Activated effector memory CD4-positive, alpha-beta T cell treated with anti-CD3 and anti-CD28 coated beads, Interleukin-2, amount 50 U/mL, for 16 hours (primary cell): ENCODE measurements around the gene RILPL1.
"Not testable (repeated sequence)": the region's sequence is repeated elsewhere in the genome, so short reads cannot be mapped to it uniquely, and the experiment has no call there.

Experiments
- DNase-seq: peaks from one replicate; pipeline ENCODE4 v3.0.0-alpha.2; 2020

RILPL1 gene

DNA sequence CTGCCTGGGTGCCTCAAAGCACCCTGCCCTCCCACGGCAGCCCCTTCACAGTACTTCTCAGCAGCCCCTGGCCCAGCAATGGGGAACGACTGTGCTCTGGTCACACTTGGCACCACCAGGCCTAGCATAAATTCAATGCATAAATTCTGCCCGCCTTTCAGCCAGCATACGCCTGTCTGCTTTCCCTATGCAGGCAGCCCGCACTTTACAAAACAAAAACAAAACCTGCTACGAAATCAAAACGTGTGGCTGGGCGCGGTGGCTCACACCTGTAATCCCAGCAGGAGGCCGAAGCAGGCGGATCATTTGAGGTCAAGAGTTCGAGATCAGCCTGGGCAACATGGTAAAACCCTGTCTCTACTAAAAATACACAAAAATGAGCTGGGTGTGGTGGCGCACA is 42.0 kb downstream of the RILPL1 start:
- no peak for DNase-seq

DNA sequence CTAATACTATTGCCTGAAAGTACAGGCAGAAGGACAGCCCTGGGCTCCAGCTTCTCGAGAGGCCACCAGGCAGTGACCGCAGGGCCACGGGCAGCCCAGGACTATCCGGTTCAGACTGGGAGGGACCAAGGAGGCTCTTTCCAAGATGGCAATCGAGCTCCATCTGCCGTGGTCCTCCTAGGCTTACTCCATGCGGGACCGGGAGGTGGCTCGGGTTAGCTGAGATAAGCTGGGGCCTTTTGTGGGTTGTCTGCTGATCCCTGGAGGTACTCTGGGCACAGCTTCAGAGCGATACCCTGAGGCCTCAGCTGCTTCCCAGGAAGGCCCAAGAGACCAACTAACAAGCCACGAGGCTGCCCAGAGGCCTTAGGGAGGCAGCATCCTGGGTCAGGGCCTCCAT is 42.5 kb downstream of the RILPL1 start:
- DNase-seq, result no peak

DNA sequence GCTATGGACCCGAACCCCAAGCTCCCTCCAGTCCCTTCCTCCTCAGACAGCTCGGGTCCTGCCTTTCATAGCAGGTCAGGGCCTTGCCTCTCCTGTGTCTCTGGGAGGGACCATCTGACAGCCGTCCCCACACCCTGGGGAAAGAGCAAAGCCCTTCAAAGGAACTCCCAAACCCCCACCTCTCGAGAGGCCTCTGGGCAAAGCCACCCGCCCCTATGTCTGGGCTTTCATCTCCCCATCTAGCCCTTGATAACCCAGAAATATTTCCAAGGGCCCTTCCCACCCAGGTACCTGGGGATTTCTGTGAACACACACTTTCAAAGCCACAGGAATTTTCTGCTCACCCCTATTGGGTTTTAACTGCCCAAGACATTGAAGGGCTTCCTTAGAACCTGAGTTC is 43.4 kb downstream of the RILPL1 start:
- no peak for DNase-seq

- DNase-seq, result no peak
Measured at GRCh38 chr12:123489580-123489979, 43.9 kb downstream of the RILPL1 start.

GRCh38 chr12:123488539-123489230 is 44.8 kb downstream of the RILPL1 start:
- no peak for DNase-seq

DNA sequence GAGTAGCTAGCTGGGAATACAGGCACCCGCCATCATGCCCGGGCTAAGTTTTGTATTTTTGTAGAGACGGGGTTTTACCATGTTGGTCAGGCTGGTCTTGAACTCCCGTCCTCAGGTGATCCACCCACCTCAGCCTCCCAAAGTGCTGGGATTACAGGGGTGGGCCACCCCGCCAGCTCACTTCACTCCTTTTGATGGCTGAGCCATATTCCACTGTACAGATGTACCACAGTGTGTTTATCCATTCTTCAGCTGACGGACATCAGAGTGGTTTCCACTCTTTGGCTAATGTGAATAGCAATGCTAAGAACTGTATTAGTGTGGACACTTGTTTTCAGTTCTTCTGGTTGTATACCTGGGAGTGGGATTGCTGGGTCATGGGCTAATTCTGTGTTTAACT is 46.1 kb downstream of the RILPL1 start:
- no peak for DNase-seq

GRCh38 chr12:123485756-123486155 is 47.8 kb downstream of the RILPL1 start:
- DNase-seq, result no peak

GRCh38 chr12:123483602-123484248 is 49.8 kb downstream of the RILPL1 start:
- no peak for DNase-seq

DNA sequence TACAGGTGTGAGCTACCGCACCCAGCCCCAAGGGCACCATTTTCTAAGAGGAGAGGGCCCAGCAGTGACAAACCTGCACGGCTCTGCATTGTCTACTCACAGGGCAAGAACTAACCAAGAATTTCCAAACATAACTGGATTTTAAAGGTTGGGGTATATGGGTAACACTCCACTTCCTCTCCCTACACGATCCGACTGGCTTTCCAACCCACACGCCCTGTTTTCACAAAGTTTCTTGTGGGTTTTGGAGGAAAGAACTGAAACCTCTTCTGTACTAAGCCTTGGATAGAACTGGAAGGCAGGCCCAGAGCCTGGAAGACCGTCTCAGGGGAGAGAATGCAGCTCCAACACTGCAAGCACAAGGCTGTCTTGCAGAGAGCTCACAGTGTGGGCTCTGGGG is 50.6 kb downstream of the RILPL1 start:
- no peak for DNase-seq

DNA sequence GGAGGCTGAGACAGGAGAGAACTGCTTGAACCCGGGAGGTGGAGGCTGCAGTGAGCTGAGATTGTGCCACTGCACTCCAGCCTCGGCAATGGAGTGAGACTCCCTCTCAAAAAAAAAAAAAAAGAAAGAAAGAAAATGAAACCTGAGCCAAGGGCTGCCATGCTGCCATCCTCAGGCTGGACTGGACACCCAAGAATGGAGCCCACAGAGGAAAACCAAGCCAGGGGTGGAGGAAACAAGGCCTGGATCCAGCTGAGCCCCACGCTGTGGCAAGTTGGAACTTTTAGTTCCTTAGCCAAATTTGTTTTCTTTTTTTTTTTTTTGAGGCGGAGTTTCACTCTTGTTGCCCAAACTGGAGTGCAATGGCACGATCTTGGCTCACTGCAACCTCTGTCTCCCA is 52.3 kb downstream of the RILPL1 start:
- DNase-seq, result not testable (repeated sequence)

DNA sequence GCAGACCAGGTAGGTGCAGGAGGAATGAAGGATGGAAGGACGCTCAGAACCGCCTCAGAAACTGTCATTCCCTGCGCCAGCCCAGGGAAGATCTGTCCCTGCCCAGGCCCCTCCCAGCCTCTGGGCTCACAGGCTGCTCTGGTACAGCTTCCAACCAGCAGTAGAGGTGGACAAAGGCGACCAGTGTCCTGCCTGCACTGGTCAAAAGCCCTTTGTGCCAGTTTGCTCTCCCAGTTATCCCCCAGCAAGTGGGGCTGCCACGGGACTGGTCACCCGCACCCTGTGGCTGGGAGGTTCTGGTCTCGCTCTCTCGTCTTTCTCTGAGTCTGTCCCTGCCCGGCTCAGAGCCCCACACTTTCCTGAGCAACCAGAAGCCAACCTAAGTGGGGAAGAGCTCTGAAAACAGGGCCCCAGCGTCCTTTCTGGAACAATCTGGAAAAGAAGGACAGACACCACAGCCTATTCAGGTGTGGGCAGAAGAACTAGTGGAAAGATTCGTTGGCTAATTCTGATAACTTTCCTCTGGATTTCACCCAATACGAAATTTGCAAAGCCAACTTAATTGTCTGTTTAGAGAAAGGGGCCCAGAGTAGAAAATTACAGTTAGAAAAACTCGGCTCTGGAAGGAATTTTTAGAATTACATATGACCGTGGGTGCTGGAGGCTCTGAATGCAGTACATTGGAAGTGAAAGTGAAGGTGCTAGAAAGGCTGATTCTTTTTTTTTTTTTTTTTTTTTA is 53.9 kb downstream of the RILPL1 start:
- no peak for DNase-seq

- no peak for DNase-seq
Measured at GRCh38 chr12:123478762-123479161, 54.8 kb downstream of the RILPL1 start.

DNA sequence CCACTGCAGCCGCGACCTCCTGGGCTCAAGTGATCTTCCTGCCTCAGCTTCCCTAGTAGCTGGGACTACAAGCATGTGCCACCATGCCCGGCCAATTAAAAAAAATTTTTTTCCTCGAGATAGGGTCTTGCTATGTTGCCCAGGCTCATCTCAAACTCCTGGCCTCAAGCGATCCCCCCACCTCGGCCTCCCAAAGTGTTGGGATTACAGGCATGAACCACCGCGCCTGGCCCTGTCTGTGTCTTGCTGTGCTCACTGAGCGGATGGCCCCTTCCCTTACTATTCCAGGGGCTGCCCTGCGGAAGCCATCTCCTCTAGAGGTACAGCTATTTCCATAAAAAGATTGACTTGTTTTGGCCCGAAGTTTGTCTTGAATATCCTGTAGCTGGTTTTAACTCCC is 55.5 kb downstream of the RILPL1 start:
- no peak for DNase-seq

DNA sequence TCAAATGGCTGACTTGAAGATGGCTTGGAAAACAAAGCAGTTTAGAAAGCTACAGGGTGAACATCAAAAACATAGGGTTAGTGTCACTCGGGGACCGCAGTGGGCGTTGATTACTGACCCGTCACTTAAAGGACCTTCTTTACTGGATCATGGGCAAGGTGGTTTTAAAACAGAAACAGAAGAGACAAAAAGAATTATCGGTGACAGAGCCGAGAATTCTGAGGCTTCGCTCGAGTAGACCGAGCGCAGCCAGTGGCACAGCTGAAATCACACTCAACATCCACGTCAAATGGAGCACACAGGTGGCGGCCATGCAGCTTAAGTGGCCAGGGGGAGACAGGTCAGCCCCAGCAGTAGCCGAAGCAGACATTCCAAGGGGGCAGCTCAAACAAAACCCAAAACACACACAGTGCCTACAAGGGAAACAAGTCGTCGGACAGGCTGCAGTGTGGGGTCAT is 58.2 kb downstream of the RILPL1 start:
- no peak for DNase-seq

GRCh38 chr12:123474485-123475245 is 58.9 kb downstream of the RILPL1 start:
- DNase-seq, result no peak

GRCh38 chr12:123472438-123472849 is 61.1 kb downstream of the RILPL1 start:
- DNase-seq, result no peak

- no peak for DNase-seq
Measured at GRCh38 chr12:123471374-123472068, 62.0 kb downstream of the RILPL1 start.

GRCh38 chr12:123469978-123470377 is 63.5 kb downstream of the RILPL1 start:
- DNase-seq, result no peak

DNA sequence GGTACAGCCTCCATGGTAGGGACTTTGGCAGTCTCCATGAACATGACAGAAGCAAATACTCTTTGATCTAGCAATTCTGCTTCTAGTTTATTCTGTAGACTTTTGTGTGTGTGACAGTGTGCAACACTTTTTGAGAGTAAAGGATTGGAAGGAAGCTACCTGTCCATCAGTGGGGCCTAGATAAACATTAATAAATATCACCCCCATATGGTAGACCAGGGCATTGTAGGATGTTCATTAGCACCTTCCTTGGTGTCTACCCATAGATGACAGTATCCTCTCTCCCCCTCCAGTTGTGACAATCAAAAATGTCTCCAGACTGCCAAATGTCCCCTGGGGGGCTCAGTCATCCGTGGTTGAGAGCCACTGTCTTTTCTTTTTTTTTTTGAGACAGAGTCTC is 64.7 kb downstream of the RILPL1 start:
- no peak for DNase-seq

DNA sequence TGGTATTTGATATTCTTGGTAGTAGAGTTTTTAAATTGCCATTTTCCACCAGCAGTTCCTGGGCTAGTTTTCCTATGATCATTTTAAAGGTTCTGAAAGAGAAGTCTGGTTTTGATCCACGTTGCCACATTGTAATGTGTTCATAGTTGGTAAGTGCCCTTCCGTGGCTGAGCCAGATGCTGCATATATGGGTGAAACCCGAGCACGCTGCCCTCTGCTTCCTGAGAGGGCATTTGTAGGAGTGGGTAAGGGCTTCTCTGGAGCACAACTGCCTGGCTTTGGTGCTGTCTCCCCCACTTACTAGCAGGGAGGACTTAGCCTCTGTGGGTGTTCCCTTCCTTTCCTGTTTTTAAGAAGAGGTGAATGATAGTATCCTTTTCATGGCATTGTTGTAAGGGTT is 68.4 kb downstream of the RILPL1 start:
- DNase-seq, result no peak

DNA sequence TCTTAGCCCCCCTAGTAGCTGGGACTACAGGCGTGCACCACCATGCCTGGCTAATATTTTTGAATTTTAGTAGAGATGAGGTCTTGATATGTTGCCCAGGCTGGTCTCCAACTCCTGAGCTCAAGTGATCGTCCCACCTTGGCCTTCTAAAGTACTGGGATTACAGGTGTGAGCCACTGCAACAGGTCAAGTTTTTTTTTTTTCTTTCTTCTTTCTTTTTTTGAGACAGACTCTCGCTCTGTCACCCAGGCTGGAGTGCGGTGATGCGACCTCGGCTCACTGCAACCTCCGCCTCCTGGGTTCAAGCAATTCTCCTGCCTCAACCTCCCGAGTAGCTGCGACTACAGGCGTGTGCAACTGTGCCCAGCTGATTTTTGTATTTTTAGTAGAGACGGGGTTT is 70.3 kb downstream of the RILPL1 start:
- not testable (repeated sequence) for DNase-seq

DNA sequence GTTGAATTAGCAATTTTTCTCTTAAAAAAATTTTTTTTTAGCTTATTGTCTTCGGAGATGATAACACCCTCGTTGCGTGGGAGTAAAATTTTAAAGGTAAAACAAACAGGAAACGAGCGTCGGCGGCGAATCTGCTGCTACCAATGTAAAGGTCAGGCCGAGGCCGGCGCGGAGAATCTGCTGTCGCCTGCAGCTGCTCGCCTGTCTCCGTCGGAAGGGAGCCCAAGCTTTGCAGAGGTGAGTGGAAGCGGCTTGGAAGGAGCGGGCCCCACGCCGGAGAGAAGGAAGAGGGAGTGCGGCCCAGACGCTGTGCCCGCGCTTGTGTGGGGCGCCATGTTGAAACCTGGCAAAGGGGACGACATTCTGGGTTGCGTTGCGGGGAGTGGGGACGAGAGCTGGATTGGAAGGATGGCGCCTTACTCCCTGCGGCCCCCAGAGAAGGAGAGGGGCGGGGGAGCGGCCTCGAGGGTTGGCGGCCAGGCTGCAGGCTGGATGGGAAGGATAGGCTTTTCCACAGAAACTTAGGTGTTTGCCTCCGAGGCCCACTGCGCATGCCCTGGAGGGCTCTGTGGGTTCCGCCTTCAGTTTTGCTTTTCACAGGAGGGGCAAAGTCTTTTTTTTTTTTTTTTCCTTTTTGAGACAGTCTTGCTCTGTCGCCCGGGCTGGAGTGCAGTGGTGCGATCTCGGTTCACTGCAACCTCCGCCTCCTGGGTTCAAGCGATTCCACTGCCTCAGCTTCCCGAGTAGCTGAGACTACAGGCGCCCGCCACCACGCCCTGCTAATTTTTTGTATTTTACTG is 75.3 kb downstream of the RILPL1 start, which contains the start of gene SNRNP35:
TSS of gene SNRNP35 (plus strand) at position 160 of the 800 bp plus-strand sequence. CDS start 7,402 bp downstream, outside the sequence.
- DNase-seq, result peak; percentile 95
